NCI-H1417 (cell line): ENCODE data around the gene TFPT.

ENCODE experiments used
- DNase-seq, 3 experiments: peaks; one replicate each; lab custom pipeline; 2025; lab: John Stamatoyannopoulos, UW

The TFPT gene

DNA sequence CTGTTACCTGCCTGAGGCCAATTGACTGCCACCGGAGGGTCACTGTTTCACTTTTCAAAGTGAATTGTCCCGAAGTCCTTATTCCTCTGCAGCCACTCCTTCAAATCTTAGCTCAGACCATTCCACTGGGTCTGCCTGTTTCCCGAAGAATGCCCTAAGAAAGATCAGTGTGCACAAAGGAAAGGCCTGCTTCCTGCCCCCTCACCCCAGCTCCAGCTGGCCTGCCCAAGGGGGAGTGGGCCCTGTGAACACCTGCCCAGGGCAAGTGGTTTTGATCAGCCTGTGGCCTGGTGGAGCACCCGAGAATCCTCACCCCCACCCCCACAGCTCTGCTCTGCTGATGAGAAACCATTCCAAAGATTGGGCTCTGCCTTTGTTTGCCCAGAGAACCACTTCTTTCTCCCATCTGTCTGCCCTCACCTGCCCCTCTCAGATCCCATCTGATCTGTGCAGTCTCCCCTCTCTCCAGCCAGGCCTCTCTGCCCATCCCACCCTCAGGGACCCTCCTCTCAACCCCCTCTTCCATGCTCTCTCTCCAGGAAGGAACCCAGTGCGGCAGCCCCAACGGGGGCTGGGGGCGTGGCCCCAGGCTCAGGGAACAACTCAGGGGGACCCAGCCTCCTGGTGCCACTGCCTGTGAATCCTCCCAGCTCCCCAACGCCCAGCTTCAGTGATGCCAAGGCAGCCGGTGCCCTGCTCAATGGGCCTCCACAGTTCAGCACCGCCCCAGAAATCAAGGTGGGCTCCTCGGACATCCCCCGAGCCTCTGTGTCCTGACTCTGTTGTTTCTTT, 33.8 kb upstream of the TFPT start:
- DNase-seq: no peak

DNA sequence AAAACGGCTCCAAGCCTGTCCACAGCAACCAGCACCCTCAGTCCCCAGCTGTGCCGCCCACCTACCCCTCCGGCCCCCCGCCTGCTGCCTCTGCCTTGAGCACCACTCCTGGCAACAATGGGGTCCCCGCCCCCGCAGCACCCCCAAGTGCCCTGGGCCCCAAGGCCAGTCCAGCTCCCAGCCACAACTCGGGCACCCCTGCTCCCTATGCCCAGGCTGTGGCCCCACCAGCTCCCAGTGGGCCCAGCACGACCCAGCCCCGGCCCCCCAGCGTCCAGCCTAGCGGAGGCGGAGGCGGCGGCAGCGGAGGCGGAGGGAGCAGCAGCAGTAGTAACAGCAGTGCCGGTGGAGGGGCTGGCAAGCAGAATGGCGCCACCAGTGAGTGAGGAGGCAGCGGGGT, 32.7 kb upstream of the TFPT start:
- DNase-seq: no peak

DNA sequence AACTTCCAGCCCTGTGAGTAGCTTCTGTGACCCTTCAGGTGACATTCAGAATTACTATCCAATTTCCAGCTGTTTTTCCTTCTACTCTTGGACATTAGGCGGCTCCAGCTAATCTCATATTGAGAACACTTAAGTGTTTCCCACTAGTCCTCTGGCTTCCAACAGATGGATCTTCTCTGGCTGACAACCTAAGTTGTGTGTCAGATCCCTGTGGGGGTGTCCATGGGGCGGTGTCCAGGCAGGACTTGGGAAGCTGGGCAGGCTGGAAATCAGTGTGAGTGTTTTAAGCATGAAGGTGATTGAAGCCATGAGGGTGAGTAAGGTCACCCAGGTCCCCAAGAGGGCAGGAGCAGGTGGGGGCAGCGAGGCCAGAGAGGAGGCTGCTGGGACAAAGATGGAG, 32.2 kb upstream of the TFPT start:
- no peak for DNase-seq

DNA sequence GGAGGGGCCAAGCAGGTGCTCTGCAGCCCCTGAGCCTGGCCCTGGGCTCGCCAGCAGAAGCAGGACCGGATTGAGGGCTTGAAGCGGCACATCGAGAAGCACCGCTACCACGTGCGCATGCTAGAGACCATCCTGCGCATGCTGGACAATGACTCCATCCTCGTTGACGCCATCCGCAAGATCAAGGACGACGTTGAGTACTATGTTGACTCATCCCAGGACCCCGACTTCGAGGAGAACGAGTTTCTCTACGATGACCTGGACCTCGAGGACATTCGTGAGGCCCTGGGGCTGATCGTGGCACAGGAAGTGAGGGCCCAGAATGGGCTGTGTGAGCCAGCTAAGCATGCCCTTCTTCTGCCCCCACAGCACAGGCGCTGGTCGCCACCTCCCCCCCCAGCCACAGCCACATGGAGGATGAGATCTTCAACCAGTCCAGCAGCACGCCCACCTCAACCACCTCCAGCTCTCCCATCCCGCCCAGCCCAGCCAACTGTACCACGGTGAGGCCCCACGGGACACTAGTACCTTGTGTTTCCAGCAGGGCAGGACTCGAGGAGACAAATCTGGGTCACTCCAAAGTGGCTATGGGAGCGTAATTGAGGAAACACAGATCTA, 30.2 kb upstream of the TFPT start:
- no peak for DNase-seq

DNA sequence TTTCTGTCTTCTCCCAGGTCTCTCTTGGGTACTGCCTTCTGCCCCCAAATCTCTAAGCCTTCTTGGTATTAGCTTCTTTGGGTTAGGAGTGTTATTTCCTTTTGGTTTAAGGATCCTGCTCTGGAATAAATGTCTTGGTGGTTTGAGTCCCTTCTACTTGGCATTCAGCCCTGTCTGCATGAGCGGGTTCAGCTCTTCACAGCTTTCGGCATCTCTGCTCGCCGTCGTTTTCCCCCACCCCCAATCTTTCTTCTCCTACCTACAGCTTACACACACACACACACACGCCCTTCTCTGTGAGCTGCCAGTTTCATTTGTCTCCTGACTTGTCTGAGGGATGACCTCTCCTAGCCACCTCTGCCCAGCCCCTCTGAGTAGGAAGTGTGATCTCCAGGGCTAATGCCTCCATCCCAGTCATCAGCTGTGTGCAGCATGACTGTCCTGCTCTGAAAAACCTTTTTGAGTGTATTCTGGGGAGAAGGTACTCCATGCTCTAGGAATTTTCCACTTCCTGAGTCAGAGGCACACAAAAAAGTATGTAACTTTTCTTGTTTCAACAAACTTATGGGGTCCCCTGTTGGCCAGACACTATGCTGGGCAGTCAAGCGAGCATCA, 26.8 kb upstream of the TFPT start:
- DNase-seq: no peak

DNA sequence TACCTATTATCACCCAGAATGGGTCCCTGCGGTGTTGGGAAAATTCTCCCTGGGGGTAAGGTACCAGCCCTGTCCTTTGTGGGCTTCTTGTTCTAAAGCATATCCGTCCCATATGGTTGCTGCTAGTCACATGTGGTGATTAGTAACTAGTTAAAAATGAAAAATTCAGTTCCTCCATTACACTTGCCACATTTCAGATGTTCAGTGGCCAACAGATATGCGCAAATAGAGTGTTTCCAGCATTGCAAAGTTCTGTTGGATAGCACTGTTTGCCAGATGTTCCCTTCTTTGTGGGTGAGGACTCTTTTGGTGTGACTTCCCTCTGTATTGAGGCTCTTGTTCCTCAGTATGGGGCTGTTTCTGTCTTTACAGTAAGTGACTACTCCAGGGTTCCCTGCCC, 25.9 kb upstream of the TFPT start:
- no peak for DNase-seq

DNA sequence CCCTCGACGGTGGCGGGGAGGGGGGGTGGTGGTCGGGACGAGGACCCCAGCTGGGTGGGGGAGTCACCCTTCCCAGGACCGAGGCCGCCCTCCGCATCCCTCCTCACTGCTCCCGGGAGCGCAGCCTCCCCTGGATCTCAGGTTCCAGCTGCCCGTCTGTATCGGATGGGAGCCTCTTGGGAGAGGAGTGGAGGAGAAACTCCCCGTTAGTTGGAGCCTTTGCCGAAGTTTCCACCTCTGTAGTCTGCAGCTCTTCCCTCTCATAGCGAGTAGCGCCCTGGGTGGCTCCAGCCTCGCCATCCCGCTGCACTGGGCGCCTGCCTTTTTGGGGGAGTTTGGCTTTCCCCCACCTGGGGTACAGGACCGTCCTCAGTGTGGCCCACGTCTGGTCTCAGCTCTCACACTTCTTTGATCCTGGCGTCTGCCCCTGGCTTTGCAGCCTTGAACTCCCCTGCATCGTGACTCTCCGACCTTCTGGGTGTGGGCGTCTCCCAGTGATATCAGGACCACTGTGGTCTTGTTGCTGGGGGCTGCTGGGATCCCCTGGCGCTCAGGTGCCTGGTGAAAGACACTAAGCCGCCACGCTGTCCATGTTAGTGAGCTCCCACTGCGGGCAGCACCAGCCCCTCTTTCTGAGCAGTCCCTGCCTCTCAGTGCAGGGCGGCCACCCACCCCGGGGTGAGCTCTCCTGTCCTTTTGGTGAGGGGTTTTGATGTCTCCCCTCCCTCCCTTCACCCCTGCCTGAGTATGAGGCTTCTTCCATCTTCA, 23.2 kb upstream of the TFPT start:
- DNase-seq: peak in 1 of 3 experiments; percentile 24

DNA sequence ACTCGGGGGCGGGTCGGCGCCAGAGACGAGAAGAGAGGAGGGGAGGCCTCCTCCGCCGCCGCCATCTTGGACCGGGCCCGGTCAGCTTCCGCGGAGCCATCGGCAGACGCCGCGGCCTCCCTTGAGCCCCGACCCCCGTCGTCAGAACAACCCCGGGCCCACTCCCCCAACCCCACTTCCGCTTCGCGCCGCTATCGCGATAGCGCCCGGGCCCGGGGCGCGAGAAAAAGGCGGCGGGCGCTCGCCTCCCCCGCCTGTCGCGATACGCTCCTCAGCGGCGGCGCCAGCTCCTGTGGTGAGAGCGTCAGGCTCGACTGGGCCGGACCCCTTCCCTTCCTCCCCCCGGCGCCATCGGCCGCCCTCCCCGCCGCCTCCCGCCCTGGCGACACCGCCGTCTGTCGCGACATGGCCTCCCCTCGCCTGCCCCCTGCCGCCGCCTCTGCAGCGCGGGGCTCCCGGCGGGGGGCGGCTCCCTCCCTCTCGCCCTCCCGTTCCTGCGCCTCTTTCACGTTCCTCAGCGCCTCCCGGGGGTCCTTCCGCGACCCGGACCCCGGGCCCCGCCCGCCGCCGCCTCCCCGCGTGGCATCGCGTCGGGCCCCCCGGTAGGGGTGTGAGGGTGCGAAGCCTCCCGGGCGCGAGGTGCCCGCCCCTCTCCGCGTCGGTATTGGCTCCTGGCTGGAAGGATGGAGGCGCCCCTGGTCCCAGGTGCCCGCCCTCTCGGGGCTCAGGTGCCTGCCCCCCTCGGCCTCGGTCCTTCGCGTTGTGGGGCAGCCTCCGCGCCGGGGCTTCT, 22.4 kb upstream of the TFPT start, which contains the start of gene CNOT3:
TSS of gene CNOT3 (plus strand) at position 64 of the 790 bp plus-strand sequence. CDS start 5,217 bp downstream, outside the sequence.
- DNase-seq: peak in 2 of 3 experiments; percentile 39 to 44

DNA sequence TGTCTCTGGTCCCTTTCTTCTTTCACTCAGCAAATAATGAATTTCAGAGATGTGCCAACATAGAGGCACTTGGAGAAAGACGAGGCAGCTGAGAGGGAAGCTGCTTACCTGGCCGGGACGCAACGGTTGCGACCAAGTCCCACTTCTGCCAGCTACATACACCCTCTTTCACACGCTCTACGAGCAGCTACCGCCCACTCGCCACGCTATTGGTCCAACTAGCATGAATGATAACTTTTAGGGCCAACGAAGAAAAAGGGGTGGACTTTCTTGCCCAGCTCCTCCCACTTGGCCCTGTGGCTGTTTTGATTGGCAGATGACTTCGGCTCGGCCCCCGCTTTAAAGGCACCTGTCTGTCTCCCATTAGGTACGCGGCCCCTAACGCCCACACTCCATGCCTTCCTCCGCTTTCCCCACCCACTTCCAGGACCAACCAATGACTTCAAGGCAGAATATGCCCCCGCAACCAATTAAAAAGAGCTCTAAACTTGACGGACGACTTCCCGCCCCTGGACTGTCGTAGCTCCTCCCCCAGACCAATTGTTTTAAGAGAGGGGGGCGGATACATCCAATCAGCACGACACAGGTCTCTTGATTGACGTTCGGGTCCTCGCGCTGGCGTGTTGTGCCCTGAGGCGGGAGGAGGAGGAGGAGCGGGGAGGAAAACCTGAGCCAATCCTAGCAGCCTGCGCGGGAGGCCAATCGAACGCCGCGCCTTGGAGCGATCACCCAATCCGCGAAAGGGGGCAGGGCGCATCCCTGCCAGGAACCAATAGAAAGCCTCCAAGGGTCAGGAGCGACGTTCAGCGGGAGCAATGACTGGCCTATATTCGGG, 21.6 kb upstream of the TFPT start:
- DNase-seq: peak; percentile 99 to 100 (median 100)

DNA sequence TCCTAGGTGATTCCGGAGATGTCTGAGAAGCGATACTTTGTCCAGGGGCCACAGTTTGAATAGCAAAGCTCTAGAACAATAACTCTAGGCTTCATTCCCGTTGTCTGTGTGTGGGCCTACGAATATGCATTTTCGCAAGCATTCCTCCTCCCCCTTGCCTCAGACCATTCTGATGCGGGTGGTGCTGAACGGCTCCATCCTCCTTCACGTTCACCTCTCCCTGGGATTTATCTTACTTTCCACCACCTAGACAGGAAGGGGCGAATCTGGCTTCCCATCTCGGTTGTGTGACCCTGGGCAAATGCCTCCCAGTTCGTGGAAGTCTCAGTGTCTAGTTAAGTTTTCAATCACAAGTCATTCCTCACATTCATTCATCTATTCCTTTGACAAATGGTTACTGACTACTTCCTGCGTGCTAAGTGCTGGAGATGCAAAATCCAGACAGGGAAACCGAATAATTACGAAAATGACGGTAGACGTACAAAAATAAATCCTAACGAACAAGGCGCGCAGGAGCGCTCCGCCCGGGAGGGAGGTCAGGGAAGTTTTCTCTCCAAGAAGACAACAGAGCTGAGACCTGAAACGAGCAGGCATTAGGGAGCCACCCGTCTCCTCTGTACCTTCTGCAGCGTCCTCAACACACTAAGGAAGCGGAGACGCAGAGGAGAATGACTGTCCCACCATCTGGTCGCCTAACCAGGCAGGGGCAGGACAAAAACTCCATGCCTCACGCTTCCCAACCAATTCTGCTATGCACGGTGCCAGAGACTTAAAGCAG, 20.8 kb upstream of the TFPT start:
- DNase-seq: peak in 1 of 3 experiments; percentile 74

DNA sequence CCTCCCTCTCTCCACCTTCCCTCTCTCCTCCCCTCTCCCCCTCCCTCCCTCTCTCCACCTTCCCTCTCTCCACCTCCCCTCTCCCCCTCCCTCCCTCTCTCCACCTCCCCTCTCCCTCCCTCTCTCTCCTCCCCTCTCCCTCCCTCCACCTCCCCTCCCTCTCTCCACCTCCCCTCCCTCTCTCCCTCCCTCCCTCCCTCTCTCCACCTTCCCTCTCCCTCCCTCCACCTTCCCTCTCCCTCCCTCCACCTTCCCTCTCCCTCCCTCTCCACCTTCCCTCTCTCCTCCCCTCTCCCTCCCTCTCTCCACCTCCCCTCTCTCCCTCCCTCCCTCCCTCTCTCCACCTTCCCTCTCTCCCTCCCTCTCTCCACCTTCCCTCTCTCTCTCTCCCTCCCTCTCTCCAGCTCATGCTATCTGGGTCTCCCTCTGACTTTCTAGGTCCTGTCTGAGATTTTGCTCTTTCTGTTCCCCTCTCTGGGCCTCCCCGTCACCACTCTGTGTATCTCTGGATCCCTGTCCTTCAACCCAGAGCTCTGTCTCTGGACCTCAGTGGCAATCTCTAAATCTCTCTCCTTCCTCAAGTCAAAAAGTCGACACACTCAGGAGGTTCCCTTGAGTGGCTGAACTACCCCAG, 18.6 kb upstream of the TFPT start:
- no peak for DNase-seq

DNA sequence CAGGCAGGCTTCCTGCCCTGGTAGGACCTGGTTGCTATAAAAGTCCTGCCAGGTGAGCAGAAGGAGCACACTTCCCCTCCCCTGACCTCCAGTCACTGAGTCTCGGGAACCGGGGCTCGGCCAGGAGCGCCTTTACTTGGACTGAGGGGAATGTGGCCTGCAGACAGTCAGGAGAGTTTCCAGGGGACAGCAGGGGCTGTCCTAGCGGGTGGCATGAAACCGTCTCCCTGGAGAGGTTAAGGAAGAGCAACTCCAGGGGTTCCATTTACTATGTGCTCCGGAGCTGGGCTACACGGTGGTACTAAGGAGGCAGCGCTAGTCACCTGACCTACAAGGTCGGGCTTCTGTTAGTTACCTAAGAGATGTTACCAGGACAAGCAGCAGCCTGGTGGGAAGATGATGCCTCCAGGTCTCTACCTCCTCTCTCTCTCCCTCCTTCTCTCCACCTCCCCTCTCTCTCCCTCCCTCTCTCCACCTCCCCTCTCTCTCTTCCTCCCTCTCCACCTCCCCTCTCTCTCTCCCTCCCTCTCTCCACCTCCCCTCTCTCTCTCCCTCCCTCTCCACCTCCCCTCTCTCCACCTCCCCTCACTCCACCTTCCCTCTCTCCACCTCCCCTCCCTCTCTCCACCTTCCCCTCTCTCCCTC, 18.0 kb upstream of the TFPT start:
- peak in 2 of 3 experiments; percentile 80 to 87 for DNase-seq

DNA sequence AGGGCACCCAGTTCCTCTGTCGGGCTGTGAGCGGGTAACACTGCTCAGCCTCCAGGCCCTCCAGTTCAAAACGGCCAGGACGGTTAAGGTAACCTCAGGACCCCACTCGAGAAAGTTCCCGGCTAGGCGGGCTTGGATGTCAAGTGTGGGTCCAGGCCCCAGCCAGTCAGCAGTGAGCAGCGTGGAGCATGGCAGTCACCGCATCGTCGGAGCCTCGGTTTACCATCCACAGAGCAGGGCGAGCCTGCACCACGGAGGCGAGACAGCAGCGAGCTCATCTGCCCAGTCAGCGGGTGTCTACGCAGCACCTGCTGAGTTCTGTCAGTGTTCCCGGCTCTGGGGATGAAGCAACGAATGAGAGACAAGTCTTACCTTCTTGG, 14.2 kb upstream of the TFPT start:
- DNase-seq: no peak

DNA sequence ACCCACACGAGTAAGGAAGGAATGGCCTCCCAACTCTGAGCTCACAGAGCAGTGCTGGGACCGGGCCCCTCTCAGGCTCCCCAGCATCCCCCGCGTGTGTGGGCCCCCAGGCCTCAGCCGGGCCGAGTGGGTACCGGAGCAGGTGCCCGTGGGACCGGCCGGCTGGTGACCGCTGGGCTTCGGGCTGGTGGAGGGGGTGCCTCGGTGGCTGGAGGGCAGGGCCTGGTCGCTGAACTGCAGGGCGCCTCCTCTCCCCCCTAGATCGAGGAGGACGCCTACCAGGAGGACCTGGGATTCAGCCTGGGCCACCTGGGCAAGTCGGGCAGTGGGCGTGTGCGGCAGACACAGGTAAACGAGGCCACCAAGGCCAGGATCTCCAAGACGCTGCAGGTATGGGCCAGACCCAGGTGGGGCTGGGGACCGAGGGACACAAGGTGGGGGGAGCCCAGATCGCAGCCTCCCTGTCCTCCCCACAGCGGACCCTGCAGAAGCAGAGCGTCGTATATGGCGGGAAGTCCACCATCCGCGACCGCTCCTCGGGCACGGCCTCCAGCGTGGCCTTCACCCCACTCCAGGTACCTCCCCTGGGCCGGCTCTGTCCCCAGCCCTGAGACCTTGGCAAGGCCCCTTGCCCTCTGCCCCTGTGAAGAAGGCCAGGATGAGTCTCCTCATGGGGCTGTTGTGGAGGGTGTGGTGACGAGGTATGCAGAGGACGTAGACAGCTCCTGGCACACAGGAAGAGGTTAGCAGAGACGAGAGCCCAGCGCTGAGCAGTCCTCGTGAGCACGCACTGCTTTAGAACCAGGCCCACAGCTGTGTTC, 13.5 kb upstream of the TFPT start:
- DNase-seq: no peak

DNA sequence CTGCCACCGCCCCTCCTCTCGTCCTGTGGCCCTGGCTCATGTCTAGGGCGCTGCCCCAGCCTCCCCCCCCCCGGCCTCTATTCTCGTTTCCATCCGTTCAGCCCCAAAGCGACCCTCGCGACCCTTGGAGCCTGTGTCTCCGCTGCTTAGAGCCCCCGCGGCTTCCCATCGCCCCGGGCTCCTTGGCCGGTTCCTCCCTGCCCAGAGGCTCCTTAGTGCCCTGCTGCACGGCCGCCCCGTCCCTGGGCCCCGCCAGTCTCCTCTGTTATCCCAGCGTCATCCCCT, 12.9 kb upstream of the TFPT start:
- DNase-seq: no peak

DNA sequence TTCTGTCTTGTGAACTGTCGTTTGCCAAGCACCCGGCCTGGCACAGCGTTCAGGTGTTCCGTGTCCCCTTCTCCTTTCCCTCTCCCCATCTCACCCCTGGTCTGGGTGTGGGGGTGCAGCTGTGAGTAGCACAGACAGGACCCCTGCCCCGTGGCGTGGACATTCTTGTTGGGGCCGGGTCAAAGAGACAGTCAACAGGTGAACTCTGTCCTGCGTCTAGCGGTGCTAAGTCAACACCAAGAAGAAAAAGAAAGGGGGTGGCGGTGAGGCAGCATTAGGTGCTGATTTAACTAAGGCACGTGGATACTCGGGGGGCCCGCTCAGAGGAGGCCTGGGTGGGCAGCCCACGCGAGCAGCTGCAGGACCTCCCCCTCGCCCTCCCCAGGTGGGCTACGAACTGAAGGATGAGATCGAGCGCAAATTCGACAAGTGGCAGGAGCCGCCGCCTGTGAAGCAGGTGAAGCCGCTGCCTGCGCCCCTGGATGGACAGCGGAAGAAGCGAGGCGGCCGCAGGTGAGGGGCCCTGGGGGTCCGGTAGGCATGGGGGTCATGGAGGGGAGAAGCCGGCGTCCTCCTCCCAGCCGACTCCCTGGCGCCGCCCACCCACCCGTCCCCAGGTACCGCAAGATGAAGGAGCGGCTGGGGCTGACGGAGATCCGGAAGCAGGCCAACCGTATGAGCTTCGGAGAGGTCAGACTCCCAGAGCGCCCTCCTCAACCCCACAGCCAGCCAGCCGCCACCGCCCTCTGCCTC, 12.4 kb upstream of the TFPT start:
- DNase-seq: no peak

DNA sequence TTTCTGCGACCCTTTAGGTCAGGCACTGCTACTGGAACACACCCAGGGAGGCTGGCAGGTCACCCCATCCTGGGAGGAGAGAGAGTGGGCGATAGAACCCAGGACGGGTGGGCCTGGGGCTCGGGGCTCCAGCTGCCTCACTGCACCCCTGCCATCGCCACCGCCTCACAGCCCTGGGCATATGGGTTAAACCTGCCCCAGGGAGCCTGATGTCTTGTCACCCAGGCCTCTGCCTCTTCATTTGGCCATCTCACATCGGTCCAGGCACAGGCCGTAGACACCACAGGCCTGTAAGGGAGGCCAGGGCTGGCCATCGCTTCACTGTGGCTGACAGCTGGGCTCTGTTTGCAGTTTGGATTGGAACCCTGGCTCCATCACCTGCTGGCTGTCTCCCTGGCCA, 10.3 kb upstream of the TFPT start:
- DNase-seq: no peak

DNA sequence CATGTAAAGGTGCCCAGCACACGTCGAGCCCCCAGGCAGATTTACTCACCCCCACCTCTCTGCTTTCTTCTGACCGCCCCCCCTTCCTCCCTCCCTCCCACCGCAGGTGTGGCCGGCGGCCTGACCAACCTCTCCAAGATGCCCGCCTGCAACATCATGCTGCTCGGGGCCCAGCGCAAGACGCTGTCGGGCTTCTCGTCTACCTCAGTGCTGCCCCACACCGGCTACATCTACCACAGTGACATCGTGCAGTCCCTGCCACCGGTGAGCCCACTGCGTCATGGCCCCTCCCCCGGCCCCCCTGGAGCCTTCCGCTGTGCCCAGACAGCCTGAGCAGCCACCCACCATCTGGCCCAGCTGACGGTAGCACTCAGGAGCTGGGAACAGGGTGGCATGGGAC, 8.9 kb upstream of the TFPT start:
- no peak for DNase-seq
